HEK293 (cell line): ENCODE measurements around the gene FGD4.

ENCODE experiments used
- ATF2 ChIP-seq: fragments of 450-650 bp; formaldehyde crosslinking; IDR thresholded peaks from 2 replicates; pipeline ENCODE4 v1.5.1; 2016; ENCODE audit warnings: missing biosample characterization, missing genetic modification characterization, low read depth
- REPIN1 ChIP-seq: fragments of 450-650 bp; formaldehyde crosslinking; IDR thresholded peaks from 2 replicates; pipeline ENCODE4 v1.5.1; 2017; ENCODE audit warnings: missing biosample characterization, missing genetic modification characterization, low read depth
- ZNF121 ChIP-seq: fragments of 450-650 bp; formaldehyde crosslinking; IDR thresholded peaks from 2 replicates; pipeline ENCODE4 v1.5.1; 2016; ENCODE audit warnings: missing biosample characterization, missing genetic modification characterization
- ZNF140 ChIP-seq: fragments of 450-650 bp; formaldehyde crosslinking; IDR thresholded peaks from 2 replicates; pipeline ENCODE4 v1.5.1; 2016; ENCODE audit warnings: missing biosample characterization, missing genetic modification characterization
- ZNF175 ChIP-seq: fragments of 450-650 bp; formaldehyde crosslinking; IDR thresholded peaks from 2 replicates; pipeline ENCODE4 v1.5.1; 2016; ENCODE audit warnings: missing biosample characterization, missing genetic modification characterization
- ZNF211 ChIP-seq: fragments of 450-650 bp; formaldehyde crosslinking; IDR thresholded peaks from 2 replicates; pipeline ENCODE4 v1.5.1; 2016; ENCODE audit warnings: low read depth, missing biosample characterization, missing genetic modification characterization
- ZNF24 ChIP-seq: fragments of 450-650 bp; formaldehyde crosslinking; IDR thresholded peaks from 2 replicates; pipeline ENCODE4 v1.5.1; 2016; ENCODE audit warnings: missing biosample characterization, missing genetic modification characterization
- ZNF324 ChIP-seq: fragments of 450-650 bp; formaldehyde crosslinking; IDR thresholded peaks from 2 replicates; pipeline ENCODE4 v1.5.1; 2016; ENCODE audit warnings: missing biosample characterization, missing genetic modification characterization
- ZNF660 ChIP-seq: fragments of 450-650 bp; IDR thresholded peaks from 2 replicates; pipeline ENCODE4 v1.5.1; 2018; ENCODE audit warnings: missing biosample characterization, mild to moderate bottlenecking, missing genetic modification characterization
- ZNF776 ChIP-seq: fragments of 450-650 bp; formaldehyde crosslinking; IDR thresholded peaks from 2 replicates; pipeline ENCODE4 v1.5.0; 2017; ENCODE audit warnings: missing biosample characterization, missing genetic modification characterization, borderline replicate concordance
- ZSCAN30 ChIP-seq: fragments of 450-650 bp; IDR thresholded peaks from 2 replicates; pipeline ENCODE4 v1.5.1; 2018; ENCODE audit warnings: missing biosample characterization, mild to moderate bottlenecking, missing genetic modification characterization, moderate library complexity
- TF ChIP-seq, protein P1 (sequence below): fragments of 450-650 bp; formaldehyde crosslinking; IDR thresholded peaks from 2 replicates; pipeline ENCODE4 v1.5.1; 2016; ENCODE audit warnings: missing biosample characterization, missing genetic modification characterization

GRCh38 chr12:32462908-32463307 lies 63.5 kb downstream of the FGD4 start:
- TF ChIP-seq, protein P1, sequence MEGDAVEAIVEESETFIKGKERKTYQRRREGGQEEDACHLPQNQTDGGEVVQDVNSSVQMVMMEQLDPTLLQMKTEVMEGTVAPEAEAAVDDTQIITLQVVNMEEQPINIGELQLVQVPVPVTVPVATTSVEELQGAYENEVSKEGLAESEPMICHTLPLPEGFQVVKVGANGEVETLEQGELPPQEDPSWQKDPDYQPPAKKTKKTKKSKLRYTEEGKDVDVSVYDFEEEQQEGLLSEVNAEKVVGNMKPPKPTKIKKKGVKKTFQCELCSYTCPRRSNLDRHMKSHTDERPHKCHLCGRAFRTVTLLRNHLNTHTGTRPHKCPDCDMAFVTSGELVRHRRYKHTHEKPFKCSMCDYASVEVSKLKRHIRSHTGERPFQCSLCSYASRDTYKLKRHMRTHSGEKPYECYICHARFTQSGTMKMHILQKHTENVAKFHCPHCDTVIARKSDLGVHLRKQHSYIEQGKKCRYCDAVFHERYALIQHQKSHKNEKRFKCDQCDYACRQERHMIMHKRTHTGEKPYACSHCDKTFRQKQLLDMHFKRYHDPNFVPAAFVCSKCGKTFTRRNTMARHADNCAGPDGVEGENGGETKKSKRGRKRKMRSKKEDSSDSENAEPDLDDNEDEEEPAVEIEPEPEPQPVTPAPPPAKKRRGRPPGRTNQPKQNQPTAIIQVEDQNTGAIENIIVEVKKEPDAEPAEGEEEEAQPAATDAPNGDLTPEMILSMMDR (tag by site-specific recombination): no peak
- no peak for TF ChIP-seq REPIN1 (tag by site-specific recombination)
- no peak for TF ChIP-seq ZNF660 (tag by site-specific recombination)
- no peak for TF ChIP-seq ZSCAN30 (tag by site-specific recombination)
- no peak for TF ChIP-seq ZNF211 (tag by site-specific recombination)
- no peak for TF ChIP-seq ZNF24 (tag by site-specific recombination)
- TF ChIP-seq ATF2 (tag by site-specific recombination): no peak
- no peak for TF ChIP-seq ZNF324
- no peak for TF ChIP-seq ZNF140
- no peak for TF ChIP-seq ZNF121
- no peak for TF ChIP-seq ZNF776
- TF ChIP-seq ZNF175 (tag by site-specific recombination): no peak
